SH-SY5Y (cell line): ENCODE measurements around the gene AMDHD1.

Experiments used
- GATA2 ChIP-seq: IDR thresholded peaks from 2 replicates; pipeline ENCODE4 v1.6.1; 2011; ENCODE audit warnings: mild to moderate bottlenecking, low read depth, low read length
- GATA3 ChIP-seq: IDR thresholded peaks from 2 replicates; pipeline ENCODE4 v1.6.1; 2011; ENCODE audit warnings: low read depth, mild to moderate bottlenecking, low read length, moderate library complexity

AMDHD1 gene

DNA sequence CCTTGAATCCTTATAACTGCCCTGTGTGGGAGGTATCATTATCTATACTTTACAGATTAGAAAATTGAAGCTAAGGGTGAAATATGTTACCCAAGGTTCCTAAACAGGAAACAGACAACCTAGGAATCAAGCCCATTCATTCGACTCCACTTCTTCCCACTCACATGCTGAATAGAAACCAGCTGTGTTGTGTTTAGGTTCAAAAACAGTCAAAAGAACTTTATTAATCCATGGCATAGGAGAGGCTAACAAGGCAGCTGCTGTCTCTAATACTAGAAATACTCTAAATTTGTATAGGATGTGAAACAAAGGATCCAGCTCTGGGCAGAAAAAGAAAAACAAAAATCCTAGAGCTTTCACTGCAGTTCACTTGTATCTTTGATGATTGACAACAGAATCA is 9.9 kb downstream of the AMDHD1 start:
- no peak for TF ChIP-seq GATA2
- no peak for TF ChIP-seq GATA3

- TF ChIP-seq GATA2 (no peak), GATA3 (no peak)
Measured at GRCh38 chr12:95955549-95956159, 12.5 kb downstream of the AMDHD1 start.

GRCh38 chr12:95956557-95957145 is 13.5 kb downstream of the AMDHD1 start:
- TF ChIP-seq GATA2 (no peak), GATA3 (no peak)

- no peak for TF ChIP-seq GATA2
- TF ChIP-seq GATA3 = no peak
Measured at GRCh38 chr12:95959107-95959506, 16.0 kb downstream of the AMDHD1 start.

- no peak for TF ChIP-seq GATA3
- TF ChIP-seq GATA2 = no peak
Measured at GRCh38 chr12:95960241-95960640, 17.1 kb downstream of the AMDHD1 start.

GRCh38 chr12:95962222-95962621 is 19.1 kb downstream of the AMDHD1 start:
- TF ChIP-seq GATA2 (no peak), GATA3 (no peak)

- TF ChIP-seq GATA2 (no peak), GATA3 (no peak)
Measured at GRCh38 chr12:95963096-95963495, 20.0 kb downstream of the AMDHD1 start.

DNA sequence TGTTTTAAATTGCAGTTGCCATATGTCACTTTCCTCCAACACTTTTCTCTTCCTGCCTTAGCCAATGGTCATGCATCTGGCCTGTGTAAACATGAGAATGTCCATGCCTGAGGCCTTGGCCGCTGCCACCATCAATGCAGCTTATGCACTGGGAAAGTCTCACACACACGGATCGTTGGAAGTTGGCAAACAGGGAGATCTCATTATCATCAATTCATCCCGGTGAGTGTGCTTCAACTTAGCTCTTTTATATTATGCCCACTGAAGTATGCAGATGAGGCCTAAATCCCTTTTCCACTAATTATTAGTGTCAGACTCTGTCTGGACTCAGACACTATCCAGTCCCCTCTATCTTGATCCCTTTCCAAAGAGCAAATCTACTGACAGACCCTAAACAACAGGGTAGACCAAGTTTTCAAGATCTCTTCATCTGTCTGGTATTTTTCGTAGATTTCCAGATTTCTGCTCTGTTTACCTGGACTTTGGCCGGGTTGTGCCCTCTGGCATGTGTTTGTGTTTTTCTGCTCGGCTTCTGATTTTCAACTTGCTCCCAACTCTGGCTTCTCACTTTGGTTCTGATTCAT is 23.2 kb downstream of the AMDHD1 start:
- no peak for TF ChIP-seq GATA2
- TF ChIP-seq GATA3 = no peak

DNA sequence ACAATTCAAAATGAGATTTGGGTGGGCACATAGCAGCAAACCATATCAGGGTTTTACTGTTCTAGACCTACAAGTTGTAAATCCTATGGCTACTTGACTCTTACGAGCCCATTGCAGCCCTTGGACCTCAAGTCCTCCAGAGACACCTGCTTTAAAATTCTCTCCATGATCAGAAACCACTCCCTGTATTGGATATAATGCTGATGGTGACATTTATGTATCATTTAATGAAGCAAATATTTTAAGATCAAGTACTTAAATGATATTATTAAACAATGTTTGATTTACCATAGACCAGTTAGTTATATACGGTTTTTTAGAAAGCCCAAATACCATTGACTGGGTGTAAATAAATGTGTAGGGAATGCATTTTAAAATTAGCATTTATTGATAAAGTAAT is 24.2 kb downstream of the AMDHD1 start:
- TF ChIP-seq GATA3 = no peak
- TF ChIP-seq GATA2 = no peak

DNA sequence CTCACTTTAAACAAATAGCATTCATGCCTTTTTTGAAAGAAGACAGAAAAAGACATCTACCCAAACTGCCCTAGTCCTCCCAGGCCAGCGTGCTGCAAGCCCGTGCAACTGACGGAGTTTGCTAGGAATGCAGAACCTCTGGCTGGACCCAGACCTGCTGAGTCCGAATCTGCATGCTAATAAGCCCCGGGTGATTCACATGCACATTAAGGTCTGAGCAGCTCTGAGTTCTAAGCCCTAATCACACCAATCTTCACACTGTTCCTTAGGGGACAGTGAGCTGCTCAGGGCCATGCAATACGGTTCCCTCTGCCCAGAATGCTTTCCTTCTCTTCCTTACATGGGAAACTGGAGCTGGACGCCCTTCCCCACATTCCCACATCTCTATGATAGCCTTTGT is 27.8 kb downstream of the AMDHD1 start:
- no peak for TF ChIP-seq GATA2
- TF ChIP-seq GATA3 = no peak

- TF ChIP-seq GATA3 (no peak), GATA2 (no peak)
Measured at GRCh38 chr12:95972832-95973456, 29.8 kb downstream of the AMDHD1 start.

GRCh38 chr12:95974358-95974757 is 31.2 kb downstream of the AMDHD1 start:
- TF ChIP-seq GATA3 (no peak), GATA2 (no peak)

DNA sequence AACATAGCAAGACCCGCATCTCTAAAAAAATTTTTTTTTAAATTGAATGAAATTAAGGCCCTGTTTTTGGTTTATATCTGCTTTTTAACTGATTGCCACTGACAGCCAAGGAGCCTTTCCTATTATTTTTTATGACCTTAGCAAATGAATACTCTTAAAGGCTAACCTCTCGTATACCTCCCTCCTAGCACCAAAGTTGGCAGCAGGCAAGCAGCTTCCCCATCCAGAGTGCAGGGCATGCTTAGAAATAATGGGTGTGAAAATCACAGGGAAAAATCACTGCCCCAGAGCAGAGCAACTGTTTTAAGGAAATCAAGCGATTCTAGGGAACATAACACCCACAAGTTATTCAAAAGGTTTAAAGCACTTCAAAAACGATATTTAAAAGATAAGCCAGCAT is 32.4 kb downstream of the AMDHD1 start:
- TF ChIP-seq GATA2 (no peak), GATA3 (no peak)

- TF ChIP-seq GATA2 (no peak), GATA3 (no peak)
Measured at GRCh38 chr12:95976416-95976832, 33.3 kb downstream of the AMDHD1 start.
